Measurements from ENCODE around the gene GSKIP.
"Not testable (repeated sequence)": the region's sequence is repeated elsewhere in the genome, so short reads cannot be mapped to it uniquely, and the experiment has no call there.

The GSKIP gene

GRCh38 chr14:96362965-96363750 is at the start of gene GSKIP, which contains the start of gene ATG2B:
GSKIP (plus strand) TSS chr14:96363526; CDS start chr14:96382248, 18,722 bp downstream.
ATG2B (minus strand) TSS chr14:96363341; CDS start chr14:96362976, 365 bp downstream.
- peak; percentile 91 for DNase-seq

- DNase-seq = no peak
These were observed 47.2 kb upstream of the GSKIP start for GRCh38 chr14:96316087-96316486.

GRCh38 chr14:96318836-96319235 is 44.5 kb upstream of the GSKIP start:
- DNase-seq = no peak

- no peak for DNase-seq
These were observed 42.7 kb upstream of the GSKIP start for GRCh38 chr14:96320605-96321004.

GRCh38 chr14:96324219-96324618 is 39.1 kb upstream of the GSKIP start:
- no peak for DNase-seq

GRCh38 chr14:96338551-96338950 is 24.8 kb upstream of the GSKIP start:
- no peak for DNase-seq

- no peak for DNase-seq
These were observed 22.0 kb upstream of the GSKIP start for GRCh38 chr14:96341323-96341722.

GRCh38 chr14:96345669-96346068 is 17.7 kb upstream of the GSKIP start:
- DNase-seq = no peak

- not testable (repeated sequence) for DNase-seq
These were observed 15.4 kb upstream of the GSKIP start for GRCh38 chr14:96347957-96348356.

GRCh38 chr14:96349286-96350075 is 13.8 kb upstream of the GSKIP start:
- DNase-seq = no peak

GRCh38 chr14:96351986-96352385 is 11.3 kb upstream of the GSKIP start:
- DNase-seq = no peak

- DNase-seq = no peak
These were observed 10.6 kb upstream of the GSKIP start for GRCh38 chr14:96352708-96353107.

GRCh38 chr14:96354246-96354645 is 9.1 kb upstream of the GSKIP start:
- DNase-seq = no peak

- DNase-seq = no peak
These were observed 6.1 kb upstream of the GSKIP start for GRCh38 chr14:96357216-96357615.

GRCh38 chr14:96359959-96360358 is 3.4 kb upstream of the GSKIP start:
- no peak for DNase-seq

GRCh38 chr14:96362071-96362964 is 1.0 kb upstream of the GSKIP start:
- DNase-seq = peak; percentile 88

- DNase-seq = peak; percentile 55
These were observed 518 bp downstream of the GSKIP start for GRCh38 chr14:96363751-96364336.

- DNase-seq = no peak
These were observed 1.6 kb downstream of the GSKIP start for GRCh38 chr14:96364962-96365361.

- no peak for DNase-seq
These were observed 5.2 kb downstream of the GSKIP start for GRCh38 chr14:96368534-96368933.

GRCh38 chr14:96370528-96370927 is 7.2 kb downstream of the GSKIP start:
- DNase-seq = no peak

GRCh38 chr14:96373538-96373937 is 10.2 kb downstream of the GSKIP start:
- no peak for DNase-seq

GRCh38 chr14:96376093-96376492 is 12.8 kb downstream of the GSKIP start:
- DNase-seq = no peak

- DNase-seq = no peak
These were observed 17.4 kb downstream of the GSKIP start for GRCh38 chr14:96380735-96381134.

Data from NCI-H2171 treated with DMSO at 0.1 percent for 48 hours (cell line).